K562 (cell line): ENCODE results near the gene PSMG3. TPM values are rescaled to one million over a fixed set of nuclear protein-coding genes. Genes with fewer than 3 reads are reported as not detected.
A peak's percentile ranks its signal among the peaks of the same experiment; 100 is the strongest.

Experiments used
- ADNP ChIP-seq: fragments of 200-800 bp; sonication (Bioruptor generic); IDR thresholded peaks from 2 replicates; pipeline ENCODE4 v1.6.1; 2016; ENCODE audit warnings: missing genetic modification characterization, missing compliant biosample characterization
- ATF7 ChIP-seq: fragments of 450-650 bp; IDR thresholded peaks from 2 replicates; pipeline ENCODE4 v1.7.1; 2014; ENCODE audit warnings: mild to moderate bottlenecking, moderate library complexity
- DDX20 ChIP-seq: fragments of 450-650 bp; IDR thresholded peaks from 2 replicates; pipeline ENCODE4 v1.6.1; 2016; ENCODE audit warnings: missing genetic modification characterization, low read depth, mild to moderate bottlenecking, missing compliant biosample characterization, moderate library complexity
- DMBX1 ChIP-seq: fragments of 250-450 bp; sonication (Bioruptor Pico); IDR thresholded peaks from 2 replicates; pipeline ENCODE4 v1.8.0; 2022; ENCODE audit warnings: inconsistent platforms, mild to moderate bottlenecking, moderate library complexity, borderline replicate concordance
- JUND ChIP-seq, 2 experiments: IDR thresholded peaks; 2 replicates in 1 of 2; 3 replicates in 1 of 2; pipeline ENCODE4 v1.6.1; 2011; ENCODE audit warnings: borderline replicate concordance in 2 of 2, low read depth in 2 of 2, low read length in 2 of 2, improper control_type of control experiment in 1 of 2, missing biosample characterization in 1 of 2, missing genetic modification characterization in 1 of 2, missing genetic modification reagents in 1 of 2
- KLF13 ChIP-seq: fragments of 450-650 bp; IDR thresholded peaks from 2 replicates; pipeline ENCODE4 v1.6.1; 2016; ENCODE audit warnings: missing genetic modification characterization, low read depth, mild to moderate bottlenecking, missing compliant biosample characterization, moderate library complexity, borderline replicate concordance
- LCOR ChIP-seq: sonication (generic); formaldehyde crosslinking; IDR thresholded peaks from 2 replicates; pipeline ENCODE4 v1.8.0; 2022; ENCODE audit warnings: mild to moderate bottlenecking, missing genetic modification reagents
- MECOM ChIP-seq: fragments of 250-450 bp; sonication (Bioruptor Pico); IDR thresholded peaks from 2 replicates; pipeline ENCODE4 v1.8.0; 2022; ENCODE audit warnings: inconsistent platforms
- NR2F6 ChIP-seq: fragments of 450-650 bp; formaldehyde crosslinking; IDR thresholded peaks from 2 replicates; pipeline ENCODE4 v1.4.0; 2020; ENCODE audit warnings: mild to moderate bottlenecking
- NR4A1 ChIP-seq, 2 experiments: fragments of 250-450 bp in 1 of 2; fragments of 450-650 bp in 1 of 2; sonication (Bioruptor Pico) in 1 of 2; IDR thresholded peaks; 2 replicates each; pipeline versions ENCODE4 v1.4.0 to v1.6.1; 2016 to 2020; ENCODE audit warnings: mild to moderate bottlenecking in 2 of 2, missing compliant biosample characterization in 1 of 2, missing genetic modification characterization in 1 of 2, moderate library complexity in 1 of 2
- POU5F1 ChIP-seq: fragments of 150-350 bp; IDR thresholded peaks from 2 replicates; pipeline ENCODE4 v1.6.1; 2014; ENCODE audit warnings: borderline replicate concordance, low read length, low read depth, mild to moderate bottlenecking; ENCODE audit not compliant: partially characterized antibody
- SMAD3 ChIP-seq: fragments of 450-650 bp; formaldehyde crosslinking; conservative IDR thresholded peaks from 2 replicates; pipeline ENCODE4 v1.4.0; 2020; ENCODE audit warnings: mild to moderate bottlenecking
- ZNF311 ChIP-seq: fragments of 250-450 bp; sonication (Bioruptor Pico); IDR thresholded peaks from 2 replicates; pipeline ENCODE4 v1.4.0; 2020; ENCODE audit warnings: mild to moderate bottlenecking, moderate library complexity
- ZNF76 ChIP-seq: fragments of 250-450 bp; sonication (Bioruptor Pico); IDR thresholded peaks from 2 replicates; pipeline ENCODE4 v1.4.0; 2020; ENCODE audit warnings: mild to moderate bottlenecking, moderate library complexity, borderline replicate concordance
- polyA plus RNA-seq, 8 experiments: library from polyadenylated mRNA; depleted of rRNA in 4 of 8; stranded (reverse) in 5 of 8; unstranded in 3 of 8; fragments of >200 nt; fragmentation: Nextera tagmentation in 2 of 8; fragmentation: Illumina TruSeq in 1 of 8; extraction: Ambion mirVana in 2 of 8; extraction: Trizol in 1 of 8; gene quantifications; 2 replicates each; pipeline versions ENCODE4 v1.2.1 to v1.2.3, GENCODE V29; 2011 to 2014; ENCODE audit warnings: inconsistent platforms in 1 of 8, missing spikeins in 1 of 8
- total RNA-seq, 7 experiments: library from RNA; depleted of rRNA in 6 of 7; stranded (reverse); fragments of >200 nt in 6 of 7; fragmentation: Illumina TruSeq in 2 of 7; extraction: Trizol in 2 of 7; gene quantifications; 2 replicates each; pipeline versions ENCODE4 v1.2.1 to v1.2.3, GENCODE V29; 2011 to 2021; ENCODE audit warnings: low replicate concordance in 1 of 7
- TF ChIP-seq, protein P1 (sequence below): fragments of 200-800 bp; sonication (Bioruptor generic); IDR thresholded peaks from 2 replicates; pipeline ENCODE4 v1.6.1; 2016; ENCODE audit warnings: missing genetic modification characterization, missing compliant biosample characterization
- TF ChIP-seq, protein P2 (sequence below): fragments of 250-450 bp; sonication (Bioruptor Pico); IDR thresholded peaks from 2 replicates; pipeline ENCODE4 v1.8.0; 2022; ENCODE audit warnings: moderate library complexity, mild to moderate bottlenecking, inconsistent platforms
- TF ChIP-seq, protein P3 (sequence below): fragments of 200-800 bp; sonication (Bioruptor generic); IDR thresholded peaks from 2 replicates; pipeline ENCODE4 v1.6.1; 2017; ENCODE audit warnings: missing genetic modification characterization, missing compliant biosample characterization

Gene PSMG3
- total and polyA plus RNA-seq, 9 of the 15 experiments (the other 6 are each of a cell fraction or from before 2014, with no cell fraction given) = 34.8 to 122 (median 80.1) TPM

DNA sequence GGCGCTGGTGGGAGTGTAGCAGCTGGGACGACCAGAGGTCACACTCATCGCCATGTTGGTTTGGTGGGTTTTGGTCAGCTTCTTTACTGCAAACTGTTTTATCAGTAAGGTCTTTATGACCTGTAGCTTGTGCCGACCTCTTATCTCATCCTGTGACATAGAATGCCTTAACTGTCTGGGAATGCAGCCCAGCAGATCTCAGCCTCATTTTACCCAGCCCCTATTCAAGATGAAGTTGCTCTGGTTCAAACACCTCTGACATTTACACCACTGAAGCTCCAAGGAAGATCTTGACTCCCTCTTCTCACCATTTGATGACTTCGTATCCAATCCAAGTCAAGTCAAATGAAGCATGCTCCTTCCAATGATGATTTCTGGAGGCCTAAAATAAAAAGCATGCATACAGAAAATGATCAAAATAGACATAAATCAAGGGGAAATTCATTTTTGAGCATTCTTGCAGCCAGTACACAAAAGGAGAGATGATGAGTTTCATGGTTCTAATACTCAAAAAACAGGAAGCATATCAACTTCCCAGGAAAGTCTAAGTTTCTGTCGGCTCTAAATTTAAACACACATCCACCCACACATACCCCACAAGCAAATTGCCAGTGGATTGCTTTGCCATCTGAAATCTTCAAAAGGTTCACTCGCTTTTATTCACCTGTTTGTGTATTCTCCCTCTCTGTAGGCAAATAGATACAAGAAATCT, 2.4 kb upstream of the PSMG3 start (continued):
- TF ChIP-seq, protein P1, sequence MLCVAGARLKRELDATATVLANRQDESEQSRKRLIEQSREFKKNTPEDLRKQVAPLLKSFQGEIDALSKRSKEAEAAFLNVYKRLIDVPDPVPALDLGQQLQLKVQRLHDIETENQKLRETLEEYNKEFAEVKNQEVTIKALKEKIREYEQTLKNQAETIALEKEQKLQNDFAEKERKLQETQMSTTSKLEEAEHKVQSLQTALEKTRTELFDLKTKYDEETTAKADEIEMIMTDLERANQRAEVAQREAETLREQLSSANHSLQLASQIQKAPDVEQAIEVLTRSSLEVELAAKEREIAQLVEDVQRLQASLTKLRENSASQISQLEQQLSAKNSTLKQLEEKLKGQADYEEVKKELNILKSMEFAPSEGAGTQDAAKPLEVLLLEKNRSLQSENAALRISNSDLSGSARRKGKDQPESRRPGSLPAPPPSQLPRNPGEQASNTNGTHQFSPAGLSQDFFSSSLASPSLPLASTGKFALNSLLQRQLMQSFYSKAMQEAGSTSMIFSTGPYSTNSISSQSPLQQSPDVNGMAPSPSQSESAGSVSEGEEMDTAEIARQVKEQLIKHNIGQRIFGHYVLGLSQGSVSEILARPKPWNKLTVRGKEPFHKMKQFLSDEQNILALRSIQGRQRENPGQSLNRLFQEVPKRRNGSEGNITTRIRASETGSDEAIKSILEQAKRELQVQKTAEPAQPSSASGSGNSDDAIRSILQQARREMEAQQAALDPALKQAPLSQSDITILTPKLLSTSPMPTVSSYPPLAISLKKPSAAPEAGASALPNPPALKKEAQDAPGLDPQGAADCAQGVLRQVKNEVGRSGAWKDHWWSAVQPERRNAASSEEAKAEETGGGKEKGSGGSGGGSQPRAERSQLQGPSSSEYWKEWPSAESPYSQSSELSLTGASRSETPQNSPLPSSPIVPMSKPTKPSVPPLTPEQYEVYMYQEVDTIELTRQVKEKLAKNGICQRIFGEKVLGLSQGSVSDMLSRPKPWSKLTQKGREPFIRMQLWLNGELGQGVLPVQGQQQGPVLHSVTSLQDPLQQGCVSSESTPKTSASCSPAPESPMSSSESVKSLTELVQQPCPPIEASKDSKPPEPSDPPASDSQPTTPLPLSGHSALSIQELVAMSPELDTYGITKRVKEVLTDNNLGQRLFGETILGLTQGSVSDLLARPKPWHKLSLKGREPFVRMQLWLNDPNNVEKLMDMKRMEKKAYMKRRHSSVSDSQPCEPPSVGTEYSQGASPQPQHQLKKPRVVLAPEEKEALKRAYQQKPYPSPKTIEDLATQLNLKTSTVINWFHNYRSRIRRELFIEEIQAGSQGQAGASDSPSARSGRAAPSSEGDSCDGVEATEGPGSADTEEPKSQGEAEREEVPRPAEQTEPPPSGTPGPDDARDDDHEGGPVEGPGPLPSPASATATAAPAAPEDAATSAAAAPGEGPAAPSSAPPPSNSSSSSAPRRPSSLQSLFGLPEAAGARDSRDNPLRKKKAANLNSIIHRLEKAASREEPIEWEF (CRISPR knock-in tag) = peak; percentile 1; the same call in 1 of the 2 replicates
- TF ChIP-seq MECOM (CRISPR knock-in tag) = peak; percentile 61; the same call in 1 of the 2 replicates
- no peak for TF ChIP-seq NR2F6 (CRISPR knock-in tag)
- peak; percentile 79; the same call in 1 of the 2 replicates for TF ChIP-seq ZNF76
- 0 out of 2 replicates have a peak, but pooled peaks have one; percentile 36 for TF ChIP-seq SMAD3 (CRISPR knock-in tag)
- TF ChIP-seq NR4A1 (CRISPR knock-in tag; IDR thresholded peaks at IDR 0.05) = no peak
- TF ChIP-seq NR4A1 (tag; IDR thresholded peaks at IDR 0.05) = peak; percentile 81; the same call in 1 of the 2 replicates
- TF ChIP-seq, protein P2, sequence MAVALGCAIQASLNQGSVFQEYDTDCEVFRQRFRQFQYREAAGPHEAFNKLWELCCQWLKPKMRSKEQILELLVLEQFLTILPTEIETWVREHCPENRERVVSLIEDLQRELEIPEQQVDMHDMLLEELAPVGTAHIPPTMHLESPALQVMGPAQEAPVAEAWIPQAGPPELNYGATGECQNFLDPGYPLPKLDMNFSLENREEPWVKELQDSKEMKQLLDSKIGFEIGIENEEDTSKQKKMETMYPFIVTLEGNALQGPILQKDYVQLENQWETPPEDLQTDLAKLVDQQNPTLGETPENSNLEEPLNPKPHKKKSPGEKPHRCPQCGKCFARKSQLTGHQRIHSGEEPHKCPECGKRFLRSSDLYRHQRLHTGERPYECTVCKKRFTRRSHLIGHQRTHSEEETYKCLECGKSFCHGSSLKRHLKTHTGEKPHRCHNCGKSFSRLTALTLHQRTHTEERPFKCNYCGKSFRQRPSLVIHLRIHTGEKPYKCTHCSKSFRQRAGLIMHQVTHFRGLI (CRISPR knock-in tag) = 0 out of 2 replicates have a peak, but pooled peaks have one; percentile 58
- TF ChIP-seq, protein P3, sequence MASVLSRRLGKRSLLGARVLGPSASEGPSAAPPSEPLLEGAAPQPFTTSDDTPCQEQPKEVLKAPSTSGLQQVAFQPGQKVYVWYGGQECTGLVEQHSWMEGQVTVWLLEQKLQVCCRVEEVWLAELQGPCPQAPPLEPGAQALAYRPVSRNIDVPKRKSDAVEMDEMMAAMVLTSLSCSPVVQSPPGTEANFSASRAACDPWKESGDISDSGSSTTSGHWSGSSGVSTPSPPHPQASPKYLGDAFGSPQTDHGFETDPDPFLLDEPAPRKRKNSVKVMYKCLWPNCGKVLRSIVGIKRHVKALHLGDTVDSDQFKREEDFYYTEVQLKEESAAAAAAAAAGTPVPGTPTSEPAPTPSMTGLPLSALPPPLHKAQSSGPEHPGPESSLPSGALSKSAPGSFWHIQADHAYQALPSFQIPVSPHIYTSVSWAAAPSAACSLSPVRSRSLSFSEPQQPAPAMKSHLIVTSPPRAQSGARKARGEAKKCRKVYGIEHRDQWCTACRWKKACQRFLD (CRISPR knock-in tag) = 0 out of 2 replicates have a peak, but pooled peaks have one; percentile 63
- TF ChIP-seq DDX20 (tag) = 0 out of 2 replicates have a peak, but pooled peaks have one; percentile 23
- no peak for TF ChIP-seq LCOR (CRISPR knock-in tag)
- TF ChIP-seq KLF13 = no peak
- TF ChIP-seq ZNF311 = 0 out of 2 replicates have a peak, but pooled peaks have one; percentile 16
- TF ChIP-seq ATF7 = peak; percentile 43; the same call in 1 of the 2 replicates
- 0 out of 2 replicates have a peak, but pooled peaks have one; percentile 12 for TF ChIP-seq ADNP
- no peak for TF ChIP-seq POU5F1
- TF ChIP-seq JUND (IDR thresholded peaks at IDR 0.05; ENCODE audit: borderline replicate concordance, low read depth, low read length) = peak; percentile 21; the same call in 1 of the 2 replicates
- peak; percentile 41; the same call in 2 of the 3 replicates for TF ChIP-seq JUND (tag; IDR thresholded peaks at IDR 0.05; ENCODE audit: borderline replicate concordance, low read depth, low read length)
- peak; percentile 79 for TF ChIP-seq DMBX1 (CRISPR knock-in tag)
